Stimulated activated CD4-positive, alpha-beta T cell treated with anti-CD3 and anti-CD28 coated beads, Interleukin-12 subunit alpha, Interleukin-12 subunit beta, amount 100 ng/mL, for 48 hours (primary cell): ENCODE results near the gene DRAXIN.

ENCODE experiments used
- DNase-seq, 3 donors: peaks; one replicate each; pipeline ENCODE4 v3.0.0-alpha.2; 2020; ENCODE audit warnings: low read depth in 2 of 3, low spot score in 1 of 3

Gene DRAXIN

GRCh38 chr1:11654939-11655808, 36.3 kb upstream of the DRAXIN start:
- no peak for DNase-seq

- DNase-seq: no peak
These were observed 33.9 kb upstream of the DRAXIN start for GRCh38 chr1:11657654-11658053.

GRCh38 chr1:11658542-11658941, 33.0 kb upstream of the DRAXIN start:
- DNase-seq: no peak

- no peak for DNase-seq
These were observed 31.8 kb upstream of the DRAXIN start for GRCh38 chr1:11659748-11660147.

- DNase-seq: no peak
These were observed 30.4 kb upstream of the DRAXIN start for GRCh38 chr1:11661103-11661502.

GRCh38 chr1:11664336-11665065, 27.0 kb upstream of the DRAXIN start:
- peak in 2 of 3 donors; percentile 32 to 37 for DNase-seq

- DNase-seq: no peak
These were observed 23.0 kb upstream of the DRAXIN start for GRCh38 chr1:11668516-11668915.

- DNase-seq: no peak
These were observed 20.8 kb upstream of the DRAXIN start for GRCh38 chr1:11670747-11671146.

- no peak for DNase-seq
These were observed 20.3 kb upstream of the DRAXIN start for GRCh38 chr1:11671205-11671543.

- DNase-seq: no peak
These were observed 19.8 kb upstream of the DRAXIN start for GRCh38 chr1:11671544-11672286.

GRCh38 chr1:11673089-11673769, 18.3 kb upstream of the DRAXIN start:
- DNase-seq: no peak

- DNase-seq: no peak
These were observed 17.0 kb upstream of the DRAXIN start for GRCh38 chr1:11674488-11674887.

GRCh38 chr1:11675325-11675724, 16.2 kb upstream of the DRAXIN start:
- no peak for DNase-seq

- DNase-seq: no peak
These were observed 15.0 kb upstream of the DRAXIN start for GRCh38 chr1:11676386-11677103.

- DNase-seq: no peak
These were observed 13.1 kb upstream of the DRAXIN start for GRCh38 chr1:11678442-11678841.

- DNase-seq: peak in 1 of 3 donors; percentile 27
These were observed 11.0 kb upstream of the DRAXIN start for GRCh38 chr1:11680270-11681070.

- DNase-seq: peak; percentile 76 to 90 (median 87)
These were observed 10.3 kb upstream of the DRAXIN start, which contains the start of gene MAD2L2 for GRCh38 chr1:11681071-11681771. Gene MAD2L2, minus strand, starts transcription at chr1:11681148. Its CDS starts 547 bp downstream, at chr1:11680601.

- no peak for DNase-seq
These were observed 9.2 kb upstream of the DRAXIN start for GRCh38 chr1:11682287-11682771.

- no peak for DNase-seq
These were observed 8.7 kb upstream of the DRAXIN start for GRCh38 chr1:11682799-11683198.
